Activated CD4-positive, alpha-beta T cell treated with anti-CD3 and anti-CD28 coated beads, Interleukin-2, Interleukin-6, amounts not matched to agents 100 ng/mL and 50 ng/mL, durations not matched to agents 16 hours and 8 hours (primary cell): ENCODE data around the gene ASCC1.
"Not testable (repeated sequence)": the region's sequence is repeated elsewhere in the genome, so short reads cannot be mapped to it uniquely, and the experiment has no call there.

Experiments
- DNase-seq: peaks from one replicate; pipeline ENCODE4 v3.0.0-alpha.2; 2020

Gene ASCC1

DNA sequence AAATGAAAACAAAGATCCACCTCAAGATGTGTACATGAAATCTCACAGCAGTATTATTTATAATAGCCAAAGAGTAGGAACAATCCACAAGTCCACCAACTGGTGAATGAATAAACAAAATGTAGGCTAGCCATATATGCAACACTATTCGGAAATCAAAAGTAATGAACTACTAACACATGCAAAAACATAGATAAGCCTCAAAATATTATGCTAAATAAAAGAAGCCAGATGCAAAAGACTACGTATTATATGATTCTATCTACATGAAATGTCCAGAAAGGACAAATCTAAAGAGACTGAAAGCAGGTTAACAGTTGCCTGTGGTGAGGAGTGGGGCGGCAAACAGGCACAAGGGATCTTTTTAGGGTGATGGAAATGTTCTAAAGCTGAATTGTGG lies 49.0 kb downstream of the ASCC1 start:
- no peak for DNase-seq

- peak; percentile 48 for DNase-seq
Observed at GRCh38 chr10:72164617-72165016, 51.5 kb downstream of the ASCC1 start.

DNA sequence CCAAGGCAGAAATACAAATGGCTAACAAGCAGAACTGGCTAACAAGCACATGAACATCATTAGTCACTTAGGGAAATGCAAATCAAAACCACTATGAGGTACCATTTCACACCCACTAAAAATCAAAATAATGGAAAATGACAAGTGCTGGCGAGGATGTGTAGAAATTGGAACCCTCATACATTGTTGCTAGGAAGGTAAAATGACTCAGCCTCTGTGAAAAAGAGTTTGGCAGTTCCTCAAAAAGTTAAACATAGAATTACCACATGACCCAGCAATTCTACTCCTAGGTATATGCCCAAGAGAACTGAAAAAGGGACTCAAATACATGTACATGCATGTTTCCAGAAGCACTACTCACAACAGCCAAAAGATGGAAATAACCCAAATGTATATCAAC lies 53.1 kb downstream of the ASCC1 start:
- DNase-seq = peak; percentile 76

DNA sequence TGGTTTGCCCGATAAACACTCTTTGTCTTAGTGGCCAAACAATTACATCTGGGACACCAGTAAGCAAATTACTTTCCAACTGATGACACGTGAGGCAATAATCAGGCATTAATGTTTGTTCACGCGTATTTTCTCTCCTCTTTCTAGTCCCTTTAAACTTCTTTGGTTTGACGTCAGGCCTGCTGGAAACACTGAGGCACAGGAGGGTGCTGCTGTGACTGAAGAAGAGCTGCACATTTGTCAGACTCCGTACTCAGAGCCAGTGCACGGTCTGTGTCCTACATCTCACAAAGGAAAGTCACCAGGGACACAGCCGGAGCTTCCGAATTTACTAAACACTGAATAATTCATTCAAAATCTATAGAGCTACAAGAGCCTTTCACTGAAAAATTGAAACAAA lies 57.9 kb downstream of the ASCC1 start:
- no peak for DNase-seq

- no peak for DNase-seq
Observed at GRCh38 chr10:72156223-72156622, 59.9 kb downstream of the ASCC1 start.

GRCh38 chr10:72152286-72152685 lies 63.8 kb downstream of the ASCC1 start:
- DNase-seq = no peak

- not testable (repeated sequence) for DNase-seq
Observed at GRCh38 chr10:72150746-72151478, 65.2 kb downstream of the ASCC1 start.

DNA sequence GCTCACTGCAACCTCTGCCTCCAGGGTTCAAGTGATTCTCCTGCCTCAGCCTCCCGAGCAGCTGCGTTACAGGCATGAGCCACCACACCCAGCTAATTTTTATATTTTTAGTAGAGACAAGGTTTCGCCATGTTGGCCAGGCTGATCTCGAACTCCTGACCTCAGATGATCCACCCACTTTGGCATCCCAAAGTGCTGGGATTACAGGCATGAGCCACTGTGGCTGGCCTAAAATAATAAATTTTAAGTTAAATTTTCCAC lies 68.8 kb downstream of the ASCC1 start:
- not testable (repeated sequence) for DNase-seq

DNA sequence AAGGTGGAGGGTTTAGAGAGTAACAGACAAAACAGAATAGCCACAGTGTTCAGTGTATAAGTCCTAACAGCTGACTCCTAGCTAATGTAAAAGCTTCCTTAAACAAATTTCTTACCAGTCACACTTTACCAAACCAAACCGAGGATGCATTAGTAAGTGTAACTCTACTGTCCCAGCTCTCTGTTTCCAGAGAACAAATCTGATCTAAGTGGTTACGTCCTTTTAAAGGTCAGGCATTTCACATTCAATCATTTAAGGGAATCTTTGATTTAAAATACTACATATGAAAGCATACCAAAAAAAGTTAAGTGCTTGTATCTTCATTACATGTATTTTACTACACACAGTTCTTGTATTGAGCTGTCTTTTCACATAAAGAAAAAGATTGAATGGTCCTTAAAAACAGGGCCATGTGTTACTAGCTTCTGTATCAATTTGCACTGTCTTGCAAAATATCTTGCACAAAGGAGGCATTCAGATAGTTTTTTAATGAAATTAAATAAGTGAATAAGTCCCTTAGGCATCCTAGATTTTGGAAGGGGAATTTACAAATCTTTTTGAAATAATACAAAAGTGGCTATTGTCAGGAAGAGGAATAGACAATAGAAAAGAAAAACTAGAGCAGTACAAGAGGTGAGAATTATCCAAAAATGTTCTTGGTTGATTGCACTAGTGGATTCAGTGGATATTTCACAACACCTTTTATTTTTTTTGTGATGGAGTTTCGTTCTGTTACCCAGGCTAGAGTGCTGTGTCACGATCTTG lies 69.3 kb downstream of the ASCC1 start:
- DNase-seq = no peak

DNA sequence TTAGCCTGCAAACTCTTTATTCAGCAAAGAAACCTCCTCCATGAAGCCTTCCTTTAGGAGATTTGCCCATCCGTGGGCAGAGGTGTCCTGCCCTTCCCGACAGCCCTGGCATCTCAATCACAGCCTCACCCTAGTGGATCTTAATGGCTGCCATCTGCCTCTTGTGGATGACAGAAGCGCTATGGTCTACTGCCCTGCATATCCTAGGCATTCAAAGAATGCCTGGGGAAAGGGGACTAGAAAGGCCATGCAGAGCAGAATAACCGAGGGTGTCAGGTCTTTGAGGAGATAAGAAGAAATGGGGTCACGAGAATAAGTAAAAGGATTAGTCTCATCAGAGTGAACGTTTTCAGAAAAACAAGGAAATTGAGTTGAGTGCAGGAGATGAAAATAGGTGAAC lies 70.0 kb downstream of the ASCC1 start:
- no peak for DNase-seq

- no peak for DNase-seq
Observed at GRCh38 chr10:72145657-72146056, 70.4 kb downstream of the ASCC1 start.

GRCh38 chr10:72140850-72141249 lies 75.2 kb downstream of the ASCC1 start:
- DNase-seq = no peak

DNA sequence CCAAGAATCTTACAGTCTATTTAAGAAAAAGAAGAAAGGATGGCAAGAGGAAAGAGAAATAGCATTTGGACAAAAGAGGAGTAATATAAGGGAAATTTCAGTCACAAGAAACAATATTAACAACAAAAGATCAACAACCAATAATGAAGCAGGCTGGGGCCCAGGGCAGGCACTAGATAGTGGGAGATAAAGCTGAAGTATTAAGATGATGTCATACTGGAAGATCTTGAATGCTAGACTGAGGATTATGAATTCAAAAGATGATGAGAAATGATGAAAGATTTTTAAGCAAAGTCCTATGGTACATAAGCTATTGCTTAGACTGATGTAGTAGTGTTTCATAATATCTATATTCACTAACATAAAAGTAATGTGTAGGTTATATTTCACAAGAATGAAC lies 75.9 kb downstream of the ASCC1 start:
- DNase-seq = no peak

- no peak for DNase-seq
Observed at GRCh38 chr10:72137583-72137982, 78.5 kb downstream of the ASCC1 start.

- not testable (repeated sequence) for DNase-seq
Observed at GRCh38 chr10:72136225-72136624, 79.9 kb downstream of the ASCC1 start.

- no peak for DNase-seq
Observed at GRCh38 chr10:72134785-72135767, 81.0 kb downstream of the ASCC1 start.

DNA sequence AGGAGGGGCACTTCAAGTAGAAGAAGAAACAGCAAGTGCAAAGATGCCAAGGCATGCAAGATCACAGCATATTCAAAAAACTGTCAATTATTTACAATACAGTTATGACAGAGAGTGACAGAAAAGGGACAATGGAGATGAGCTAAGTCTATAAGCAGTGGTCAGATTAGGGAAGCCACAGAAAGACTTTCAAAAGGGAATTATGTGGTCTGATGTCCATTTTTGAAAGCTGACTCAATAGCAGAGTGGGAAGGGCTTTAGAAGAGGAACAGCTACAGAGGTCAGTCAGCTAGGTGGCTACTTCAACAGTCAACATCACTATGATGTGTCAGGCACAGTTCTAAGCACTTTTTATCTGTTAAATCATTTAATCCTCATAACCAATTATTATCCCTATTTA lies 82.6 kb downstream of the ASCC1 start:
- no peak for DNase-seq

DNA sequence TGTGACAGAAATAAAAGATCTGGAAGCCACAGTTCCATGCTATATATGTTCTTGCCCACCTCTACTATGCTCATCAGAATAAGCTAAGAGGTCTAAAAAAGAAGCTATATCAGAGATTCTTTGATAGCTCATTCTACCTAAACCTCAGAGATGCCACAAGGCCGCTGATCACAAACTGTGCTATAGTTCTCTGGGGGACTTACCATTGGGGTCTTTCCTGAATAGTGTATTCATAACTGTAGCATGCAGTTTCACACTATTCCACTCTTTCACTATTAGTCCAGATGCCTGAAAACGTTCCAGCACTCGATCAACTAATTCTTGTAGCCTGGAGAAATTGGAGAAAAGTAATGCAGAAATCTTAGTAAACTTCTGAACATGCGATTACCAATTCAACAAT lies 83.2 kb downstream of the ASCC1 start:
- no peak for DNase-seq

- no peak for DNase-seq
Observed at GRCh38 chr10:72127571-72127970, 88.5 kb downstream of the ASCC1 start.

DNA sequence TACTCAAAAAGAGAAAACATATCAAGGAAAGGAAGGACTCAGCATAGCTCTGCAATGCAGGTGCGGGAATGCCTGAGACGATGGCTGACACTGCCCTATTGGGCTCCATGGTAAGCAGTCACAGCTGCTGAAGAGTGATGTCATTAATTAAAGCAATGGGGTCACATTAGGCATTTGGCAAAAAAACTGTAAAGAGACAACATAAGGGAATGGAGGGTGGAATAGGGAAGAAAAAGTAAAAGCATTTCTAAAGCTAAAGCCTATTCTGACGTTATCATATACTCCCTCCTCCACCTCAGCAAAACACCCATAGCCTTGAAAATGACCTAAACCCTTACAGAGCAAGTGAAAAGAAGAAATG lies 89.2 kb downstream of the ASCC1 start:
- no peak for DNase-seq

GRCh38 chr10:72126184-72126871 lies 89.7 kb downstream of the ASCC1 start:
- DNase-seq = peak; percentile 21

DNA sequence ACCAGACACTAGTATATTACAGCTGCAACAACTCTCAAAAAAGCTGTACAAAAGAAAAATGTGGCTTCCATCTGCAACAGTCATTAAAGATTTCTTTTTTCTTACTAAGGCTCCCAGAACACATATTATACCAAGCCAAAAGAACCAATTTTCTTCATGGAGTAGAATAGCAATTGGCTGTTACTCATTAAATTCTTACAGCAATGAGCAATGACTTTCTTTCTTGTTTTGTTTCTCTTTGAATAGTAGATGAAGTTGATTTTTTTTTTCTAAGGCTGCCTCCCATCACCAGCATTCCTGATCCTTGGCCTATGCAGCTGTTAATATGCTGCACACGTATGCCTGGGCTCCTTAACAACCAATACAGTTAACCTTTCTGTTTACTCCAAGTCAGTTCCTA lies 91.1 kb downstream of the ASCC1 start:
- no peak for DNase-seq

DNA sequence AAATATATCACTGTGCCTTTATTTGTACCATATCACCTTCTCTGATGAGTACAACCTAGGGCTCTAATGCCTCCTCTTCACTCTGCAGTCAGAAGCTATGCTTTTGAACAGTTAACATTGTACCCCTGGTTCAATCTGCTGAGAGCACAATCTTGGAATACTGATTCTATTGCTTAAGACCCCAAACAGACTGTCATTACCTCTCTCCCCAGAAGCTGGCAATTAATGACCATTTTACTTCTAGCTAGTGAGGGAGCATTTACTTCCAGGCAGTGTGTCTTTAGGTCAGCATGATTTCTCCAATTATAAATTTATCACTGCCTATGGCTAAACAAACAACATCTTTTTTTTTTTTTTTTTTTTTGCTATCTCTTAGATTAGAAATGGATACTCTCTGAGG lies 91.7 kb downstream of the ASCC1 start:
- DNase-seq = no peak
